Measurements from ENCODE around the gene NYAP1. TPM values are rescaled to one million over a fixed set of nuclear protein-coding genes. Genes with fewer than 3 reads are reported as not detected.

NYAP1 gene
- total RNA-seq, 4 donors from 2014 or later = 0.51 to 1.1 (median 0.67) TPM

DNA sequence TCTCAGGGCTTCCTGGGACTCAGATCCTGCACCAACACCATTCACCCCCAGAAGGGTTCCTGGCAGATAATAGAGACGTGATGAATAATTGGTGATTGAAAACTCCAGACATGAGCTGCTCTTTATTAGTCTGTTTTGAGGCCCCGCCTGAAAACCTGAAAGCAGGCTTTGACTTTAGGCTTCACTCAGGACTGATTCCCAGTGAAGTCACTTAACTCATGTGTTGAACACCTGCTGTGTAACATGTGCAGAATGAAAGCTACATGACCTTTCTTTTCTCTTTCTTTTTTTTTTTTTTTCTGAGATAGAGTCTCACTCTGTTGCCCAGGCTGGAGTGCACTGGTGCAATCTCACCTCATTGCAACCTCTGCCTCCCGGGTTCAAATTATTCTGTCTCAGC lies 28.5 kb upstream of the NYAP1 start:
- H3K4me3 ChIP-seq = no peak overlapping the region
- no peaks in the 10 kb centered on the region for H3K9me3 ChIP-seq
- DNase-seq (ENCODE audit: low spot score in 2 of 2) = no peak
- H3K27me3 ChIP-seq = no peaks in the 10 kb centered on the region
- 77% methylated on average over 3 of the region's 3 CpGs for WGBS
- H3K4me1 ChIP-seq = peaks cover 6% of the 10 kb centered on the region
- TF ChIP-seq POLR2A (IDR thresholded peaks at IDR 0.05) = no peak
- H3K36me3 ChIP-seq = no peaks in the 10 kb centered on the region
- no peak overlapping the region for H3K27ac ChIP-seq

GRCh38 chr7:100456562-100456961 lies 27.2 kb upstream of the NYAP1 start:
- Histone ChIP-seq H3K4me1 (no peaks in the 10 kb centered on the region), H3K9me3 (no peaks in the 10 kb centered on the region), H3K27ac (no peak overlapping the region), H3K27me3 (no peaks in the 10 kb centered on the region), H3K36me3 (no peaks in the 10 kb centered on the region), H3K4me3 (no peak overlapping the region)
- DNase-seq (ENCODE audit: low spot score in 2 of 2) = no peak
- TF ChIP-seq EP300 (IDR thresholded peaks at IDR 0.05) (no peak), POLR2AphosphoS5 (IDR thresholded peaks at IDR 0.05) (no peak), POLR2A (IDR thresholded peaks at IDR 0.05) (no peak), CTCF (IDR thresholded peaks at IDR 0.05) (no peak)
- 91% methylated on average over 4 of the region's 14 CpGs for WGBS

DNA sequence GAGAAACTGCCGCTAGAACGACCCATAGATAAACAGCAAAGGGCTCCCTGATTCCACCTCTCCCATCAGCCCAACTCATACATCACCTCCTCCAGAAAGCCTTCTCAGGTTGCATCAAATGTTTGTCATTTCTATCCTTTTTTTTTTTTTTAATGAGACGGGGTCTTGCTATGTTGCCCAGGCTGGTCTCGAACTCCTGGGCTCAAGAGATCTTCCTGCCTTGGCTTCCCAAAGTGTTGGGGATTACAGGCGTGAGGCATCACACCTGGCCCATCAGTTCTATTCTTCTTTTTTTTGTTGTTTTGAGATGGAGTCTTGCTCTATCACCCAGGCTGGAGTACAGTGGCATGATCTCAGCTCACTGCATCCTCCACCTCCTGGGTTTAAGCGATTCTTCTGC lies 26.7 kb upstream of the NYAP1 start:
- H3K4me3 ChIP-seq = no peak overlapping the region
- no peaks in the 10 kb centered on the region for H3K4me1 ChIP-seq
- TF ChIP-seq POLR2A (IDR thresholded peaks at IDR 0.05) (no peak), POLR2AphosphoS5 (IDR thresholded peaks at IDR 0.05) (no peak), EP300 (IDR thresholded peaks at IDR 0.05) (no peak), CTCF (IDR thresholded peaks at IDR 0.05) (no peak)
- DNase-seq (ENCODE audit: low spot score in 2 of 2) = no peak
- H3K9me3 ChIP-seq = no peaks in the 10 kb centered on the region
- no peaks in the 10 kb centered on the region for H3K27me3 ChIP-seq
- no peaks in the 10 kb centered on the region for H3K36me3 ChIP-seq
- WGBS = 92% methylated on average over 6 of the region's 6 CpGs
- no peak overlapping the region for H3K27ac ChIP-seq

- DNase-seq (ENCODE audit: low spot score in 2 of 2) = no peak
- H3K36me3 ChIP-seq = peaks cover 17% of the 10 kb centered on the region
- no peak within 1 kb of the TSS for H3K4me3 ChIP-seq
- TF ChIP-seq EP300 (IDR thresholded peaks at IDR 0.05) (no peak), CTCF (IDR thresholded peaks at IDR 0.05) (no peak), POLR2AphosphoS5 (IDR thresholded peaks at IDR 0.05) (no peak), POLR2A (IDR thresholded peaks at IDR 0.05) (no peak)
- WGBS = 75% methylated on average over 7 of the region's 7 CpGs
- no peak within 1 kb of the TSS for H3K27ac ChIP-seq
- H3K9me3 ChIP-seq = no peaks in the 10 kb centered on the region
- no peaks in the 10 kb centered on the region for H3K27me3 ChIP-seq
- peaks cover 31% of the 10 kb centered on the region for H3K4me1 ChIP-seq
These were observed 19.5 kb upstream of the NYAP1 start, which contains the start of gene SPACDR for GRCh38 chr7:100464210-100464660. Gene SPACDR (minus strand): TSS chr7:100464260. CDS start chr7:100464025, 235 bp downstream.

- H3K9me3 ChIP-seq = no peaks in the 10 kb centered on the region
- 87% methylated on average over 2 of the region's 2 CpGs for WGBS
- no peak overlapping the region for H3K27ac ChIP-seq
- TF ChIP-seq CTCF (IDR thresholded peaks at IDR 0.05) = no peak
- no peak for TF ChIP-seq POLR2A (IDR thresholded peaks at IDR 0.05)
- no peak for TF ChIP-seq EP300 (IDR thresholded peaks at IDR 0.05)
- TF ChIP-seq POLR2AphosphoS5 (IDR thresholded peaks at IDR 0.05) = no peak
- no peak for DNase-seq (ENCODE audit: low spot score in 2 of 2)
- H3K36me3 ChIP-seq = peaks cover 17% of the 10 kb centered on the region
- H3K27me3 ChIP-seq = no peaks in the 10 kb centered on the region
- peaks cover 37% of the 10 kb centered on the region for H3K4me1 ChIP-seq
- H3K4me3 ChIP-seq = no peak overlapping the region
These were observed 18.9 kb upstream of the NYAP1 start for GRCh38 chr7:100464791-100465190.

- WGBS = 70% methylated on average over 8 of the region's 8 CpGs
- Histone ChIP-seq H3K27ac (no peak overlapping the region), H3K36me3 (peaks cover 17% of the 10 kb centered on the region), H3K4me3 (no peak overlapping the region), H3K27me3 (no peaks in the 10 kb centered on the region), H3K4me1 (peaks cover 42% of the 10 kb centered on the region), H3K9me3 (no peaks in the 10 kb centered on the region)
- DNase-seq (ENCODE audit: low spot score in 2 of 2) = no peak
- no peak for TF ChIP-seq POLR2AphosphoS5 (IDR thresholded peaks at IDR 0.05)
- no peak for TF ChIP-seq EP300 (IDR thresholded peaks at IDR 0.05)
- TF ChIP-seq CTCF (IDR thresholded peaks at IDR 0.05) = no peak
- no peak for TF ChIP-seq POLR2A (IDR thresholded peaks at IDR 0.05)
These were observed 18.4 kb upstream of the NYAP1 start for GRCh38 chr7:100465299-100465698.
